Colonic mucosa (tissue), 4 donors: Measurements from ENCODE around the gene MAPKAPK3. TPM values are rescaled to one million over a fixed set of nuclear protein-coding genes. Genes with fewer than 3 reads are reported as not detected.

Source experiments
- DNase-seq: peaks from one replicate; pipeline ENCODE4 v3.0.0-alpha.2; 2020
- H3K27ac ChIP-seq: fragments of 200-600 bp; one replicate; pipeline ENCODE4 v1.8.0; 2021
- H3K27me3 ChIP-seq: fragments of 200-600 bp; one replicate; pipeline ENCODE4 v1.8.0; 2021
- H3K36me3 ChIP-seq: fragments of 200-600 bp; one replicate; pipeline ENCODE4 v1.8.0; 2021
- H3K4me1 ChIP-seq: fragments of 200-600 bp; one replicate; pipeline ENCODE4 v1.8.0; 2021; ENCODE audit warnings: mild to moderate bottlenecking
- H3K4me3 ChIP-seq: fragments of 200-600 bp; one replicate; pipeline ENCODE4 v1.8.0; 2021
- H3K9ac ChIP-seq, 2 donors: one replicate each; pipeline ENCODE4 v1.7.0; 2013; ENCODE audit warnings: control low read depth in 2 of 2, low read depth in 2 of 2, low read length in 2 of 2
- H3K9me3 ChIP-seq: fragments of 200-600 bp; one replicate; pipeline ENCODE4 v1.8.0; 2021
- intact Hi-C: fragments of 100-400 bp; cut with DNase I; formaldehyde crosslinking; loops from one replicate; pipeline ENCODE4 v1.14.1; 2022
- total RNA-seq, 2 donors: library from RNA; stranded (reverse); fragmentation: NEBNext Ultra II Directional in 1 of 2; extraction: Animal tissue kit (Norgen Biotek cat#: 25700) in 1 of 2; gene quantifications; one replicate each; pipeline ENCODE4 v1.2.1, GENCODE V29; 2021
- TF ChIP-seq, protein P1 (sequence below): fragments of 200-600 bp; IDR thresholded peaks from one replicate; pipeline ENCODE4 v1.8.0; 2022; ENCODE audit warnings: antibody characterized with exemption, mild to moderate bottlenecking
- donor health status: healthy.
- donor health status: DM: no; HTN: no; CAD: no.
- donor health status: DM: no; HTN: no; CAD: no.

The MAPKAPK3 gene
- total RNA-seq, 2 donors from 2014 or later, result 27.3 to 45.1 TPM

DNA sequence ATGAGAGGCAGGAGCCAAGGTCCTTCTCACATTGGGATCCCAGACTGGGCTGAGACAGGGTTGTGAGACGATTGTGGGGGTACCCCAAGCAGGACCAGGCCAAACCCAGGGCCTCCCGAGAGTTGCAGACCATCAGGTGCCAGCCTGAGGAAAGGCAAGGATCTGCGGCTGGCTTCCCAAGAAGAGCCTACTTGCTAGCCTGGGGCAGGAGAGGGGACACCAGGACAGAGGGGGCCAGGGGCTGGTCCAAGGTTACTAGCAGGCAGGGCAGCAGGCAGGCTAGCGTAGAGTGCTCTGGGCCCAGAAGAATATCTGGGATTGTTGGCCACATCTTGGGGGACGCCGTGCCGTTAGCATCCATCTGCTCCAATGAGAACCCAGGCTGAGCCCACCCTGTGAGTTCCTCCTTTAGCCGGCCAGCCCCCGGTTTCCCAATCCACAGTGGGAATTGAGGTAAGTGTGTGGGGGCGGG lies 5.9 kb upstream of the MAPKAPK3 start:
- H3K9me3 ChIP-seq, result no peaks in the 10 kb centered on the region
- intact Hi-C loops, result no loop called here
- peaks cover 18% of the 10 kb centered on the region for H3K4me1 ChIP-seq
- no peaks in the 10 kb centered on the region for H3K27me3 ChIP-seq
- peak overlapping the region; percentile 88 for H3K4me3 ChIP-seq
- peak overlapping the region; percentile 91 to 98 for H3K9ac ChIP-seq
- H3K36me3 ChIP-seq, result peaks cover 14% of the 10 kb centered on the region
- H3K27ac ChIP-seq, result peak overlapping the region; percentile 95
- no peak for DNase-seq
- TF ChIP-seq, protein P1, sequence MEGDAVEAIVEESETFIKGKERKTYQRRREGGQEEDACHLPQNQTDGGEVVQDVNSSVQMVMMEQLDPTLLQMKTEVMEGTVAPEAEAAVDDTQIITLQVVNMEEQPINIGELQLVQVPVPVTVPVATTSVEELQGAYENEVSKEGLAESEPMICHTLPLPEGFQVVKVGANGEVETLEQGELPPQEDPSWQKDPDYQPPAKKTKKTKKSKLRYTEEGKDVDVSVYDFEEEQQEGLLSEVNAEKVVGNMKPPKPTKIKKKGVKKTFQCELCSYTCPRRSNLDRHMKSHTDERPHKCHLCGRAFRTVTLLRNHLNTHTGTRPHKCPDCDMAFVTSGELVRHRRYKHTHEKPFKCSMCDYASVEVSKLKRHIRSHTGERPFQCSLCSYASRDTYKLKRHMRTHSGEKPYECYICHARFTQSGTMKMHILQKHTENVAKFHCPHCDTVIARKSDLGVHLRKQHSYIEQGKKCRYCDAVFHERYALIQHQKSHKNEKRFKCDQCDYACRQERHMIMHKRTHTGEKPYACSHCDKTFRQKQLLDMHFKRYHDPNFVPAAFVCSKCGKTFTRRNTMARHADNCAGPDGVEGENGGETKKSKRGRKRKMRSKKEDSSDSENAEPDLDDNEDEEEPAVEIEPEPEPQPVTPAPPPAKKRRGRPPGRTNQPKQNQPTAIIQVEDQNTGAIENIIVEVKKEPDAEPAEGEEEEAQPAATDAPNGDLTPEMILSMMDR, result no peak

DNA sequence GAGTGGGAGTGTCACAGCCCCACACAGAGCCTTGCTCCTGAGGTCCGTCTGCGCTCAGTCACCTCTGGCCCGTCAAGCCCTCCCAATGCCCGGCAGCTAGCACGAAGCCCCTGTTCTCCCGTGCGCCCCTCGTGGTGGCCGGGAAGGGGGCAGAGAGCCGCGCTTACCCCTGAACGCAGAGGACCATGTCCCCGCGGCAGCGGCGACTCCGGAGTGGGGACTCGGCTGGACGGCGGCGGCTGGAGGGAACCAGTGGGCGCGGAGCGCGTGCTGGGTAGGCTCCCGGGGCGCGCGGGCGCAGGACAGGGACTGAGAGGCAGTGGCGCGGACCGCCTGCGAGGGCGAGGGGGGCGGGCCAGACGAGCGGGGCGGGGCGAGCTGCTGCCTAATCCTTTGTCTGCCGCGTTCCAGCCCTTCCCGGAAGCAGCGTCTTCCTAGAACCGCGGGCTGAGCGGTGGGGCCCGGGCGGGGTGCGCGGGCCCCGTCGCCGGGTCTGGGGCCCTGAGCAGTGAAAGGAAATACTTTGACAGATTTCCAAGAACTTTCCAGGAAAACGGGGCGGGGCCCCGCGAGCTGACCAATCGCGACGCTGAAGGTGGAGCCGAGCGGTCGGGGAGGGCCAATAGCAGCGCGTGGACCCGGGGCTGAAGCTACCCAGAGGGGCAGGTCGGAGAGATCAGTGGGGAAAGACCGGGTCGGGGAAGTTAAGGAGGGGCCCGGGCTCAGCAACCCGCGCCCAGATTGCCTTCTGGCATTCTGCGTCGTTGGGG lies 5.3 kb upstream of the MAPKAPK3 start, which contains the start of gene CISH:
CISH (minus strand) TSS at position 311 of the 770 bp plus-strand sequence; CDS start at position 187, 124 bp downstream.
- Histone ChIP-seq H3K4me3 (peak within 1 kb of the TSS; percentile 88), H3K27ac (peak within 1 kb of the TSS; percentile 95), H3K9me3 (no peaks in the 10 kb centered on the region), H3K27me3 (no peaks in the 10 kb centered on the region), H3K36me3 (peaks cover 10% of the 10 kb centered on the region), H3K9ac (peak within 1 kb of the TSS; percentile 91 to 98), H3K4me1 (peaks cover 18% of the 10 kb centered on the region)
- TF ChIP-seq, protein P1, result no peak
- peak; percentile 98 for DNase-seq
- intact Hi-C loops, result loop anchor here (2.0 kb wide), 1 partner anchor 41 kb away; no protein-coding TSS in a partner anchor

DNA sequence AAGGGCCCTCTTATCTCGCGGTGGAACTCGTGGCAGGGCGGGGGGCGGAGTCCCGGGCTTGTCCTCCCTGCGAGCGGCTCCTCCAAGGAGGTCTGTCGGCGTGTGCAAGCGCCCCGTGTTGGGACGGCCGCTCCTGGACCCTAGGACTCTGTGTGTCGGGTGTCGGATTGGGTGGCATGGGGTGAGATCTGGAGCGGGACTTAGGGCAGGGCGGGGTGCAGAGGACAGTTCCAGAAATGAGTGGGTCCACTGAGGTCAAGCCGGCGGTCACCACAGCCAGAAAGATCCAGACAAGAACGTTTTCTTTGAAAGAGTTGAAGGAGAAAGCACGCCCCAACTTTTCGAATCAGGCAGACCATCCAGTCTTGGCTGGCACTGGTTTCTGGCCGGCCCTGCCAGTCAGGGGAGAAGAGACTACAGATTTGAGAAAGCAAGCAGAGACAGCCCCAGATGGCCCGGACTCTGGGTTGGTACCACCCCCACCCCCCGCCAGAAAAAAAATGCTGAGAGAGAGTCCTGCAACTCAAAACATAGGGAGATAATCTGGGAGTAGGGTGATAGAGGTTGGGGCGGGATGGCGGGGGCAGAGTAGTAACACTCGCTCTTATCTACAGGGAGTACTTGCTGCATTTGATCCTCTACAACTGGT lies 4.6 kb upstream of the MAPKAPK3 start:
- TF ChIP-seq, protein P1, result no peak

DNA sequence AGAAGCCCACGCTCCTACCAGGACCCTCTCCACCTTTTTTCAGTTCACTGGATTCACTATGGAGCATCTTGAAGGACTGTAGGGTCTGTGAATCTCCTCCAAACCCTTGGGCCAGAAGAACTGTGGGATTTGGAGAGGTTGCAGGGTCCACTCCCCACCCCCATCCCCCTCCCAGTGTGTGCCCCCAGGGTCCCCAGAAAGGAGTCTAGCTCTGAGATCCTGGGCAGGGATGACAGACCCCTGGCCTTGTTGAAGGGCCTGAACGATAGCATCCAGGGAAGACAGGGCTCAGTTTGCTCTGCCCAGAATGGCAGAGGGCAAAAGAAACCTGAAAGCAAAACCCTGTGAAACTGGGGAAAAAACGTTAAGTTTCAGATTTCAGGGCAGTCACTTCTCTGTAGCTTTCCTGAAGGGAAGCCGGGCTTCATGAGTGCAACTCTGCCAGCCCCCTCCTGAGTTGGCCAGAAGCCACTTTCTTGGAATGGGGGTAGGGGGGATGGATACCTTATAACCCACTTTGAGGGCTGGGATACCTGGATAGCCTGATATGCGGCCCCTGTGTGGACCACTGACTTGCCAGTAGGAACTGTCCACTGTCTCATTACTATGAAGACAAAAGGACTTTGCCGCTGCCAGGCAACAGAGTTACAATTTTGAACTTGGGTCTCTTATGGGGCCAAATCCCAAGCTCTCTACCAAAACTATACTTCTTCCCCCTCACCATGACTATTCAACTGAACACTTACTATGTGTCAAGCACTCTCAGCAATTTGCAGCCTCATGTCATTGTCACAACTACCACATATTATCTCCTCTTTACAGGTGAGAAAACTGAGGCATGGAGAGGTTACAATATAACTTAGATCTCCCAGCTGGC lies 3.7 kb upstream of the MAPKAPK3 start:
- Histone ChIP-seq H3K27ac (peak overlapping the region; percentile 95), H3K9ac (peak overlapping the region; percentile 66 to 77), H3K4me1 (peaks cover 22% of the 10 kb centered on the region), H3K36me3 (no peaks in the 10 kb centered on the region), H3K4me3 (no peak overlapping the region), H3K9me3 (no peaks in the 10 kb centered on the region), H3K27me3 (no peaks in the 10 kb centered on the region)
- DNase-seq, result no peak
- intact Hi-C loops, result loop anchor here (2.0 kb wide), 1 partner anchor 42 kb away; no protein-coding TSS in a partner anchor
- TF ChIP-seq, protein P1, result no peak

More for the DNA sequence above, 4.6 kb upstream of the MAPKAPK3 start:
- Histone ChIP-seq H3K4me1 (peaks cover 18% of the 10 kb centered on the region), H3K9ac (peak overlapping the region; percentile 66 to 77), H3K9me3 (no peaks in the 10 kb centered on the region), H3K27me3 (no peaks in the 10 kb centered on the region), H3K27ac (peak overlapping the region; percentile 95), H3K36me3 (peaks cover 3% of the 10 kb centered on the region), H3K4me3 (peak overlapping the region; percentile 88)
- DNase-seq, result no peak
- intact Hi-C loops, result loop anchor here (2.0 kb wide), 1 partner anchor 42 kb away; no protein-coding TSS in a partner anchor

DNA sequence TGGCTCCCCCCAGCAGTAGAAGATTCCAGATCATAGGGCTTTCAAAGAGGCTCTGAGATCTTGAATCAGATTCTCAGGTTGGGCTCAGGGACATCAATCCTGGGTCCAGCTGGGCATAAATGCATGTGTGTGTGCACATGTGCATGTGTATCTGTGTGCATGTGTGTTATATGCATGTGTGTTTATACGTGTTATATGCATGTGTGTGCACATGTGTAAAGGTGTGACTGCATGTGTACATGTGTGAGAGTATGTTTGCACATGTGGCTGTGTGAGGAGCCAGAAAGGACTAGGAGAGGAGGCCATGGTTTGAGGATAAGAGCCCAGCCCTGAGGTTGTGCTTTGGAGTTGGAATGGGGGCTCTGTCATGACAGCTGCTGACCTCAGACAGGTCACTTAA lies 1.8 kb upstream of the MAPKAPK3 start:
- Histone ChIP-seq H3K27ac (no peak overlapping the region), H3K36me3 (no peaks in the 10 kb centered on the region), H3K27me3 (no peaks in the 10 kb centered on the region), H3K4me3 (no peak overlapping the region), H3K9ac (no peak overlapping the region), H3K9me3 (no peaks in the 10 kb centered on the region), H3K4me1 (peaks cover 16% of the 10 kb centered on the region)
- TF ChIP-seq, protein P1, result no peak
- intact Hi-C loops, result loop anchor here (2.0 to 5.0 kb wide), 3 partner anchors 96 to 757 kb away; no protein-coding TSS in a partner anchor
- no peak for DNase-seq
